NOMO-1 treated with dmso at 0.1 percent for 144 hours (cell line): Measurements from ENCODE around the gene SPACDR.

Experiments used
- DNase-seq: peaks from one replicate; lab custom pipeline; 2025; ENCODE audit not compliant: unreplicated experiment; lab: John Stamatoyannopoulos, UW

Gene SPACDR

GRCh38 chr7:100437150-100438100, 26.6 kb downstream of the SPACDR start:
- no peak for DNase-seq

DNA sequence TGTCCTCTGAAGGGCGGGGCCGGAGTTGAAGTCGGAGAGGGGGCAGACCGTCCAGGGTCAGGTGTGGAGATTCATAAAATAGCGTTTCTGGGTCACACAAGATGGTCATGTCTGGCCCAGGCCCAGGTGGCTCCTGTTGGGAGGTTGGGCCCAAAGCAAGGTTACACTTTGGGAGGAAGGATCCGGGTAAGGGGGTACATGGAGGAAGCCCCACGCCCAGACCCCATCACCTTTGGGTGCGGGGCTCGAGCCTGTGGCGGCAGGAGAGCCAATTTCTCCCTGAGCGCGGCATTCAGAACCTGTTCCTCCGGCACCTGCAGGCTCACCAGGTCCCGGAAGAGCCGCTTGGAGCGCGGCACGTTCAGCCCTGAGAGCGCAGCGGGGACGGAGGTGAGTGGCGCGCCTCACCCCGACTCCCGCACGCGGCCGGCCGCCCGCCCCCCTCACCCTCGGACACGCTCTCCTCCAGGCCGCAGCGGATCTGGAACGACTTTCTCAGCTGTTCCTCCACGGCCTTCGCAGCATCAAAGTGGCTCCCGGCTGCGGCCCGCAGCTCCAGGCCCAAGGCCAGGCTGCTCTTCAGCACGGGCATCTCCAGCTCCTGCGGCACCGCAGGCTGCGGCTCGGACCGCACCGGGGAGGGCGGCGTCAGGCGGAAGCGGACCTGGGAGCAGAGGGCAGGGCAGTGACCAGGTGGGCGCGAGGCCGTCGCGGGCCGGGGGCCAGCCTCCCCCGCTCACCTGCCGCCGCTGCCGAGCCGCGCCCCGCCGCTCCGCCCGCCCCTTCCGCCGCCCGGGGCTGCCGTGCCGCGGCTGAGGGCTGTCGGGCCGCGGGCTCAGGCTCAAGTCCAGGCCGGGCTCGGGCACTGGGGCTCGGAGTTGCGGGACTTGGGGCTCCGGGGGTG, 28.4 kb downstream of the SPACDR start:
- DNase-seq = peak; percentile 16

- DNase-seq = no peak
These were observed 29.5 kb downstream of the SPACDR start for GRCh38 chr7:100434297-100435144.

GRCh38 chr7:100433592-100434296, 30.3 kb downstream of the SPACDR start:
- no peak for DNase-seq

- no peak for DNase-seq
These were observed 30.8 kb downstream of the SPACDR start for GRCh38 chr7:100433276-100433591.

DNA sequence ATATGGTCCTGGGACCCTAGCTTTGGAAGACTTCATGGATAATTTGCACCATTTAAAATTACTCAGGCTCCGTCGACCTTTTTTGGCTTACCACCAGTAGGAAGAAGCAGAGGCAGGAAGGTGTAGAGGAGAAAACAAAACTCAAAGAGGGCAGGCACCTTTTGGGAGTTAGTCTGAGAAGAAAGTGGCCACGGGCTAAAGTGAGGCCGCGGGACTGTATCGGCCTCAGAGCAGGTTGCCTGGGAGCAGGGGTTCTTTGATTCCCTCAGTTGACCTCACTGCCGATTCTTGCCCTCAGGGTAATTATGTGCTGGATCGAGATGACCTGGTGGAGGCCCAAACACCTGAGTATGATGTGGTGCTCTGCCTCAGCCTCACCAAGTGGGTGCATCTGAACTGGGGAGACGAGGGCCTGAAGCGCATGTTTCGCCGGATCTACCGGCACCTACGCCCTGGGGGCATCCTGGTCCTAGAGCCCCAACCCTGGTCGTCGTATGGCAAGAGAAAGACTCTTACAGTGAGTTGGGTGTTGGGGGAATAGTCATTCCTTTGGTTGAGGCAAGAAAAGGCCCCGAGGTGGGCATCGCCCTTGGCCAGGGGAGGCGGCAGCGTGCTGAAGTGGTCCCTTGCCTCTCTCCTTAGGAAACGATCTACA, 31.3 kb downstream of the SPACDR start:
- no peak for DNase-seq

- DNase-seq = no peak
These were observed 32.0 kb downstream of the SPACDR start for GRCh38 chr7:100432053-100432452.

- DNase-seq = no peak
These were observed 32.7 kb downstream of the SPACDR start for GRCh38 chr7:100431286-100431735.

- no peak for DNase-seq
These were observed 33.4 kb downstream of the SPACDR start for GRCh38 chr7:100430493-100431285.

DNA sequence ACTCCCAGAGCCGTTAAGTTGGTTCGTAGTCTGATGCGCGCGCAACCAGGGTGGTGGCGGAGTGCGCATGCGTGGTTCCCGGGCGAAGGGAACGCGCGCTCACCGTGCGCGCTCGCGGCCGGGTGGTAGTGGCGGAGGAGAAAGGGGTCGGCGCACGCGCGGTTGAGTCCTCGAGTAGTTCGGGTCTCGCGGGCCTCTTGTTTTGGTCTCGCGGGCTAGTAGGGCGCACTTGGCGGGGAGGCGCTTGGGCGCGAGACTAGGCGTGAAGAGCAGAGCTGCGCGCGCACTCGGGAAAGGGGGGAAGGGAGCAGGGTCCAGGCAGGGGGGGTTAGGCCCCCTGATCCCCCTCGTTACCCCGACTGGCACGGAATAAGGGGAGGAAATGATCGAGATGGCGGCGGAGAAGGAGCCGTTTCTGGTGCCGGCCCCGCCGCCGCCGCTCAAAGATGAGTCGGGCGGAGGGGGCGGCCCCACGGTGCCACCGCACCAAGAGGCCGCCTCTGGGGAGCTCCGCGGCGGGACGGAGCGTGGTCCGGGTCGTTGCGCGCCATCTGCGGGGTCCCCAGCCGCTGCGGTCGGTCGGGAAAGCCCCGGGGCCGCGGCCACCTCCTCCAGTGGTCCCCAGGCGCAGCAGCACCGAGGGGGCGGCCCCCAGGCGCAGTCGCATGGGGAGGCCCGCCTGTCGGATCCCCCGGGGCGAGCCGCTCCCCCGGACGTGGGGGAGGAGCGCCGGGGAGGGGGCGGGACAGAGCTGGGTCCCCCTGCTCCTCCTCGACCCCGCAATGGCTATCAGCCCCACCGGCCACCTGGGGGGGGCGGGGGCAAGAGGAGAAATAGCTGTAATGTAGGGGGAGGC, 34.2 kb downstream of the SPACDR start, which contains the start of gene MEPCE:
TSS of gene MEPCE (plus strand) at position 195 of the 856 bp plus-strand sequence. CDS start at position 383, 188 bp downstream.
- DNase-seq = peak; percentile 87

GRCh38 chr7:100428967-100429636, 35.0 kb downstream of the SPACDR start:
- DNase-seq = peak; percentile 100

- peak; percentile 98 for DNase-seq
These were observed 35.7 kb downstream of the SPACDR start, which contains the start of gene ZCWPW1 for GRCh38 chr7:100428199-100428966. Gene ZCWPW1 (minus strand): TSS chr7:100428703. CDS start chr7:100420649, 8,054 bp downstream.

- DNase-seq = no peak
These were observed 36.3 kb downstream of the SPACDR start for GRCh38 chr7:100427762-100428198.

DNA sequence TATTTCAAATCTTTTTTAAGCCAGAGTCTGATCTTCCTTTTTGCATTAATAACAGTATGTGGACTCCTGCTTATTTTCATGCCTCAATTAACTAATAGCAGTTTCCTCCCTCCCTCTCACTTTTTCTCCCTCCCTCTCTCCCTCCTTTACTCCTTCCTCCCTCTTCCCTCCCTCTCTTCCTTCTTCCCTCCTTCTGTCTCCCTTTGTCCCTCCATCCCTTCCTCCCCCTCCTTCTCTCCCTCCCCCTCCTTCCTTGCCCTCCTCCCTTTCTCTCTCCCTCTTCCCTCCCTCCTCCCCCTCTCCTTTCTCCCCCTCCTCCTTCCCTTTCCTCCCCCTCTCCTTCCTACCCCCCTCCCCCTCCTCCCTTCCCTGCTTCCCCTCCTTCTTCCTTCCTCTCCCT, 37.5 kb downstream of the SPACDR start:
- no peak for DNase-seq

- no peak for DNase-seq
These were observed 38.7 kb downstream of the SPACDR start for GRCh38 chr7:100425347-100425746.

GRCh38 chr7:100423315-100423714, 40.7 kb downstream of the SPACDR start:
- no peak for DNase-seq
